ENCODE measurements around the gene DICER1.
"Not testable (repeated sequence)": the region's sequence is repeated elsewhere in the genome, so short reads cannot be mapped to it uniquely, and the experiment has no call there.

DICER1 gene

DNA sequence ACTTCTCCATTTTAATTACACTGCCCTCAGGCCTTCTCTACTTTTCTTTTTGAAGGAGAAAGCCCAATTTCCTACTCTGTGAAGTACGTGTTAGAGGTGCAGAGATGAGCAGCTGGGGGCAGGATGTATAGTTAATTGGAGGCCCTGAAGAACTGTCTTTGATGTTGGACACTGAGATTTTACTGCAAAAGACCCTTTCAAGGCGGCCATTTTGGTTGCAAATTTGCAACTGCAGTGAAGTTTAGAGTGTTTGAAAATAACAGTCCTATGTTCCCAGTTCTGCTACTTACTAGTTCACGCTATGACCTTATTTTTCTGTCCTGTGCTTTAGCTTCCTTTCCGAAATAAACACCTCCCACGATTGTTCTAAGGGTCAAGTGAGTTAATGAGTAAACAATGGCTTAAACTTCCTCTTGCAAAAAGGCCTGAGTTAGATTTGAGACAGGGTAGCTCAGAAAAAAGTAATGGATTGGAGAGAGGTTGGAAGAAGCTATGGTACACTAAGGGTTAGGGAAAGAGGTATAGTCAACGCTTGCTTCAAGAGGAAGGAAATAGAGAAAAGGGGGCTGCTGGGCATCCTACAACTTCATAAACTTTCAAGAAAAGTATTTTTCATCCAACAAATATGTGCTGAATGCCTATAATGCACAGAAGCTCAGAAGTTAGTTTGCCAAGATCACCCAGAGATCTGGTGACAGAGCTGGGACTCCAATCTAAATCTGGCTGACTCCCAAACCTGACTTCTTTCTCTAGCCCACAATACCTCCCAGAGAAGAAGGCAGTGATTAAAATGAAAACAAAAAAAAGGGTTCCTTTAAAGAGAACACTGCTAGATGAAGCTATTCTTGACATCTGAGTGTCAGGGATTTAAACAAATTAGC lies 26.4 kb upstream of the DICER1 start:
- DNase-seq, result no peak

DNA sequence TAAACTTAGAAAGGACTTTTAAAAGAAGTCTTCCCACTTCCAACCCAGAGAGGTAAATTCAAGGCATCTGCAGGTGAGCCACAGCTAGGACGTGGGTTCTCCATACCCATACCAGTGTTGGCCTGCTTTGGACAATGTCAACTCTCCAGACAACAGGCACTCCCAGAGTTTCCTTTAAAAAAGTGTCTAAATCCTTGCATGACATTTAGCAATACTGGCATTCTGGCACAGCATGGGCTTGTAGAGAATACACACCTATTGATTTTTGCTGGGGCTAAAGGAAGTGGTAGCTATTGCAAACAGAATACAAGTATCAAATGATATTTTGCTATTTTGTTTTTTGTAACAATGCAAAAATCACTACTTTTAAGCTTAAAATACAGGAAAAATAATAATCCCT lies 25.8 kb upstream of the DICER1 start:
- no peak for DNase-seq

DNA sequence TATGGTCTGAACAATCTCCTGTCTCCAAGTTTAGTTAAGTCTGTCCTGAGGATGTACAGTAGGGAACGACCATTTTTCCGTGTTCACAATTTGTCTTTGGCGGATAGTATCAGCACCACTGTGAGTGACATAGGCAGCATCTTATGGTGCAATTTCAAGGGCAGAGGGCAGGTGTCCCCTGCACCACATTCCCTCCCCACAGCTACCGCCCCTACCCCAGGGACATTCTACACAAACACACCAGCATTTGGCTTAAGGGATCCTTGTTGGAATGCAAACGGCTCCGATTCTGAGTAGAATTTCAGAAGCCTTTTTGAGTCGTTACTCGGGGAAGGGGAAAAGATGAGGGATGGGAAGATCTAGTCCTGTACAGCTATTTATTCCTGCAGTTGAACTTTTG lies 25.1 kb upstream of the DICER1 start:
- DNase-seq, result no peak

DNA sequence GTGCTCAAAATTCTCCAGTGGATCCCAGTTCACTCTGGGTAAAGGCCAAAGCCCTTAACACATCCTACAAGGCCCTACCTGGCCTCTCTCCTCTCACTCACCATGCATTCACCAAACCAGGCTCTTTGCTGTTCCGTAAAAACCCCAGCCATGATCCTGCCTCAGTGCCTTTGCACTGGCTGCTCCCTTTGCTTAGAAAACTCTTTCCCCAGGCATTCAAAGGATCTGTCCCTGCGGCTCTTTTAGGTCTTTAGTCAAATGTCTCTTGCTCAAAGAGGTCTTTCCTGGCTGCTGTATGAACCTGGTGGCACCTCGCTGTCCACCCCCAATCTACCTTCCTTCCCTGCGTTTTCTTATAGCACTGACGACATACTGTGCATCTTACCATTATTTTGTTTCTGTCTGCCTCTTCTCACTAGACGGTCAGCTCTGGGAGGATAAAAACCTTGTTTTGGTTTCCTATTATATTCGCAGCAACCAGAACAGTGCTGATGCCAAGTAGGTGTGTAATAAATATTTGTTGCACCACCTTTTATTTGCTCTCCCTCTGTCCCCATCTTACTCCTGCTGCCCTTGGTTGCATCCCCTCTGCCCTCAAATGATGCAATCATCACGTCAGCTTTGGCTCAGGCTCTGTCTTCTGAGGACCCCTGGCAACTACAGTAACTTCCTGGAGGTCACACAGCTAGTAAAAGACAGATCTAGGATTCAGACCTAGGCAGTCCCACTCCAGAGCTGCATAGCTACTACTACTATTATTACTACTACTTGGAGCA lies 23.8 kb upstream of the DICER1 start:
- DNase-seq, result no peak

DNA sequence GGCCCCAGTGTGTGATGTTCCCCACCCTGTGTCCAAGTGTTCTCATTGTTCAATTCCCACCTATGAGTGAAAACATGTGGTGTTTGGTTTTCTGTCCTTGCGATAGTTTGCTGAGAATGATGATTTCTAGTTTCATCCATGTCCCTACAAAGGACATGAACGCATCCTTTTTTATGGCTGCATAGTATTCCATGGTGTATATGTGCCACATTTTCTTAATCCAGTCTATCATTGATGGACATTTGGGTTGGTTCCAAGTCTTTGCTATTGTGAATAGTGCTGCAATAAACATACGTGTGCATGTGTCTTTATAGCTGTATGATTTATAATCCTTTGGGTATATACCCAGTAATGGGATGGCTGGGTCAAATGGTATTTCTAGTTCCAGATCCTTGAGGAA lies 18.3 kb upstream of the DICER1 start:
- DNase-seq, result not testable (repeated sequence)

DNA sequence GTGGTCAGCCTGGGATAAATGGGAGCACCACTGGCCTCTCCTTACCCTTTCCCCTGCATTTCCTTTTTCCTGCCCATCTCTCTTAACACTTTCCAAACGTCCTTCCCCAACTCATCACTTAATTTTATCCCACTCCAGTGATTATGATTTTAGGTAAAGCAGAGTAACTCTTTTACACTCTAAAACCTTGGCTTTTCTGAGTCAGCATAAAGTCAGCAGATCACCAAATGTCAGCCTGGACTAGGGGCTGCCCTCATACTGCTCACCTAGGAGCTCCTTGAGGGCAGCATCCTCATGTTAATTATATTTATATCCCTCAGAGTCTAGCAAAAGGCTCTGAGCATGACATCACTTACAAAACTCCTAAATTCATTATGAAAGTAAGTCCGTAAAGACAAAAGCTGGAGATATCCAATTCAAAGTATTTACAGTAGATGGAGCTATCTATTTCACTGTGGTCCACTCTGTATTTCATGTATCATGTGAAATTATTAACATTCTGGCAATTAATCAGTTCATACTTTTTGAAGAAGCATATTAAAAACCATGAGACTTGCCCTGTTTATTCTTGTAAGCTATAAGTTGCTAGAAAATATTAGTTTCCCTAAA lies 17.0 kb upstream of the DICER1 start:
- no peak for DNase-seq

DNA sequence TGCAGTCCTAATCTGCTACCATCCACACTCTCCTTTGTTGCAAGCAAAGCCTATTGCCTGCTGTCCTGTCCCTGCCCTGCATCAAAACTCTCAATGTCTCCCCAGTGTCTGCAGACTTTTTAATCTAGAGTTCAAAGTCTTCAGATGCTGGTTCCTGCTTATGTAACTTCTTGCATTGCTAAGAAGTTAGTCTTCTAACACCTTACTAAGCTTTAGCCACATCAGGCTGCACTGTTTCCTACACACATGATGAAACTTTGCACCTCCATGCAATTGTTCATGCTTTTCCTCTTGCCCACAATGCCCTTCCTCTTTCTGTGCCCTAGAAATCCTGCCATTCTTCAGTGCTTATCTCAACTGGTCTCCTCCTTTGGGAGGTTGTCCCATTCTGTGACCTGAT lies 16.2 kb upstream of the DICER1 start:
- DNase-seq, result no peak

DNA sequence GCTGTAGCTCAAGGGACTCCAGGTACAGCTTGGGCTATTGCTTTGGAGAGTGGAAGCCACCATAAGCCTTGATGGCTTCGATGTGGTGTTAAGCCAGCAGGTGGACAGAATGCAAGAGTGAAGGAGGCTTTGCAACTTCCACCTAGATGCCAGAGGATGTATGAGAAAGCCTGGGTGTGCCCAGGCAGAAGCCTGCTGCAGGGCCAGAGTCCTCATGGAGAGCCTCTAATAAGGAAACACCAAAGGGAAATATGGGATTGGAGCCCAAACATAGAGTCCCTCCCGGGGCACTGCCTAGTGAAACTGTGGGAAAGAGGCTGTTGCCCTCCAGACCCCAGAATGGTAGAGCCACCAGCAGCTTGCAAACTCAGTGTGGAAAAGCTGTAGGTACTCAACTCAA lies 9.8 kb upstream of the DICER1 start:
- no peak for DNase-seq

DNA sequence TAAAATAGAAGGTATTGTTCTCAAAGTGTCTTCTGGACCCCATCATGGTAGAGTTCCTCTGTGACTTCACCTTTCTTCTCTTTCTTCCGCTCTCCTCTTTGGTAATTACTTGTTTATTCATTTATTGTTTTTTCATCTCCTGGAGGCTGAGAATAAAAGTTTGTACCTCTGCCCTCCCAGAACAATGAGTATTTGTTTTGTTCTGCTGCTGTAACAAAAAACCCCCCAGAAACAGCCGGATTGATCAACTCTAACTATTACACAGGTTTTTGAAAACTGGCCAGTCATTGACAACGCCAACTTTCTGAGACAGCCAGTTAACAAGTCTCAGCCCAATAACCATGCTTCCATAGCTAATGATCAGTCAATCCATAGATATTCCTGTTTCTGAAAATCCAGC lies 8.2 kb upstream of the DICER1 start:
- DNase-seq, result no peak

DNA sequence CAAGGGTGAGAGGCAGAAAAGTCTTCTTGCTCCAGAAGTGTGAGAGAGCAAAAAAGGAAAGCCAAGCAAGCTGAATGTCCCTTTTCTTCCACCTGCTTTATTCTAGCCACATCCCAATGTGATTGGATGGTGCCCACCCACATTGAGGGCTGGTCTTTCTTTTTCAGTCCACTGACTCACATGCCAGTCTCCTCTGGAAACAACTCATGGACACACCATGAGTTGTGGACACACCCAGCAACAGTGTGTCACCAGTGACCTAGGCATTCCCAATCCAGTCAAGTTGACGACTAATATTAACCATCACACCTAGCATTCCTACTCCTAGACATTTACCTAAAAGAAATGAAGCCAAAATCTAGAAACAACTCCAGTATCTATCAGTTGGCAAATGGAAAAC lies 7.2 kb upstream of the DICER1 start:
- DNase-seq, result no peak

DNA sequence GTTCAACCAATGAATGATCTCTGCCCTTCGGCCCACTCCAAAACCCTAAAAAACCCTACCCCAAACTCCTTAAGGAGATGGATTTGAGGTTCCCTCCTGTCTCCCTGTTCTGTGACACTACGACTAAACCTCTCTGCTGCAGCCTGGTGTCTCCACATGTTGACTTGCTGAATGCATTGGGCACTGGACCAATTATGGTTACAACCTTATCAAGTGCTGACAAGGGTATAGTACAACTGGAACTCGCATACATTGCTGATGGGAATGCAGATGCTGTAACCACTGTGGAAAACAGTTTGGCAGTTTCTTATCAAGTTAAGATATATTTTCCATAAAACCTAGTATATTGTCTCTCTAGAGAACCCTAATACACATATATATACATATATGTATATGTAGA lies 6.3 kb upstream of the DICER1 start:
- DNase-seq, result no peak

DNA sequence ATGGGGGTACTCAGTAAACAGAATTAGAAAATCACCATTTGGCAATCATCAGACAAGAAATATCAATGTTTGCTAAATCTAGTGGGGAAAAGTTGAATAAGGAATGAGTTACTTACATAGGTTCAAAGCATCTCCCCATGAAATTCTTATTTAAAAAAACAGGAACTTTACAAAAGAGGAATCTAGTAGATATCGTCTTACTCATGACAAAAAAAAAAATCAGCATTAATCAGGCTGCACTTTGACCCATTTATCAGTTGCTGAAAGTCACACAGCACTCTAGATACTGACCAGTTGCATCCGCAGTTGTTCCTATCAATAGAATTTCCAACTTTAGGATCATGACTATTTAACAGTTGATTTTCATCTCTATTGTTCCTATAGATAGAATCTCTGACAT lies 5.8 kb upstream of the DICER1 start:
- DNase-seq, result no peak

DNA sequence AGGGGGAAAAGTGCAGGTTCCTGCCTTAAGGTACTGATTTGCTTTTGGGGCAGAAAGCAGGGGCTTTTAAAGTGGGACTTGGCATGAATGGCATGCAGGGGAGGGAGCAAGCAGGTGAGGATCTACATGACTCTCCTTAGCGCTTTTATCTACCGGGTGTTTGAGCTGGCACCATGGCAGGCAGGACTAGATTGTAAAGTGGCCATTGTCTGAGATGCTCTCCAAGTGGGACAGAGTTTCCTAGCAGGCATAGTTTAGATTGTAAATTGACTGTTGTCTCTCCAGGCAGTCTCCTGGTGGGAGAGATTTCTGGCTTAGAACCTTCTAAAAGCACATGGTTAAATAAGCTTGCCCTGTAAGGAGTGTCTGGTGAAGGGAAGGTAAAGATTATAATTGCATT lies 5.3 kb upstream of the DICER1 start:
- no peak for DNase-seq

DNA sequence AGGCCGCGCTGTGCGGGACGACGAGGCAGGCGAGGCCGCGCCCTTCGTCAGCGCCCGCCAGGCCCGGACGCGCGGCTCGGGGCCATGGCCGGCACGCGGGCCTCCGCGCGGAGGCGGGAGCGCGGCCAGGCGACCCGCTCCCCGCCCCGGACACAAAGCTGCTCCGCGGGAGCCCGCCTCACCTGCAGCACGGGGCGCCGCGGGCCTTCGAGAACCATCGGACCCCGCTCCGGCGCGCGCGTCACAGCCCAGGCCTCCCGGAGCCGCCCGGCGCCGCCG lies 342 bp downstream of the DICER1 start:
- DNase-seq, result peak; percentile 48

DNA sequence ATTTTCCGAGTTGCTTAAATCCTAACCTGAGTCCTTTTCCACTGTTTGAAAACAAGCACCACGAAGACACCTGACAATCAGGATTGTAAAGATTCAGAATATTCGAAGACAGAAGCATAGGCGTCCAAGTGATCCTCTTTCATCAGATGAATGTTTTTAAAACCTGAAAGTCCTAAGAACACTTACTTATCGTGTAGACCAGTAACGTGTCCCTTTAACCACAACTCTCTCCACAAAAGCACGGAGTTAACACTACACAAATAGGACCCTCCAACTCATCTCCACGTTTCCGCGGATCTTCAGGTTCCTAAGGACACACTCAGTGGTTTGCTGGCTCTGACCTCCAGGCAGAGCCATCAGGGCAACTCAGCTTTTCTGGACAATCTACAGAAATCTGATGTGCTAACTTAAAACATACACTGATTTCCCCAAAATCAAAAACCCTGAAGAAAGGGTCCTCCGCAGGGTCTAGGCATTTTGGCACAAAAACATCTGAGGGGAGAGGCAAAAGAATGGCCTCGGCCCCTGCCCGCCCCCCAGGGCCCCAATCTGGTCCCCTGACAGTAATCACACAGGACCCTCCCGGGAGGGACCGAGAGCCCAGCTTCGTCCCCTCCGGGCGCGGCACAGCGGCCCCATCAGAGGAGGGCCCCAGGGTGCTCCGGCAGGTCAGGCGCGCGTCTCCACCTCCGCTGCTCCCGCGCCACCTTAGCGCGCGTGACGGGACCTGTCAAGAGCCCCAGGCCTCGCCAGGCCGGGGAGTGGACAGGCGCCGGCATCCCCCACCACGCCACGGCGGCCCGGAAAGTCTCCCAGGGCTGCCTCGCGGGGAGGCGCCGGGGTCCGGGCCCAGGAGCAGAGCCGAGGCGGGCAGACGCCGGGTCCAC lies 925 bp downstream of the DICER1 start:
- DNase-seq, result no peak

DNA sequence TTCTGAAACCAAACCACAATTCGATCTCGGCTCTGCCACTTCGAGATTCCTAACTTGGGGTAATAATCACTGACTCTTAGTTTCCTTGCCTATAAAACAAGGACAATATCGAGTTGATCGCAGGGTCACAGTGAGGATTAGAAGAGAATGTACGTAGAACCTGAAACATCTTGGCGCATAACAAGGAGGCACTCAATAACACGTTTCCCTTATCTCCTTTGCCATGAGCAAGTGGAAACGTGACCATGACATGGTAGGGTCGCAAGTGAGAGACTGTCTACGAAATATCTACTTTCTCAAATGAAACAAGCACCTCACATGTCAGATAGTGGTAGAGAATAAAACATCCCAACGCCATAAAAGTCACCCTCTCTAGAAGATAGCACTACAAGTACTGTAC lies 2.3 kb downstream of the DICER1 start:
- no peak for DNase-seq

DNA sequence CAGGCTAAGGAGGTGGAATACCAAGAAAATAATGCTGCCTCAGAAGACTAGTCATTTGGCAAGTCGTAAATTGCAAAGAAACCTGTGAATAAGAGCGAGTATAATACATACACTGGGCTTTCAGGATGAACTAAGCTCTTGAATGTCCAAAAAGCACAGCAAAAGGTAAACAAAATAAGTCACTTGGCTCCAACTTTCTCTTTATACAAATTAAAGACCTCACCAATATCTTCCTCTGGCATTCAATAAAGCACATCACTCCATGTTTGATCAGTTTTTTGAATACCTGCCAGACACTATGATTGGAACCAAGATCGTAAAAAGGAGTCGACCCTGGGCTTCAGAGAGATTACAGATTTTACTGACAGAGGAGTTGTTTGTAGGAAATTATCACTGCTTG lies 3.5 kb downstream of the DICER1 start:
- DNase-seq, result no peak

DNA sequence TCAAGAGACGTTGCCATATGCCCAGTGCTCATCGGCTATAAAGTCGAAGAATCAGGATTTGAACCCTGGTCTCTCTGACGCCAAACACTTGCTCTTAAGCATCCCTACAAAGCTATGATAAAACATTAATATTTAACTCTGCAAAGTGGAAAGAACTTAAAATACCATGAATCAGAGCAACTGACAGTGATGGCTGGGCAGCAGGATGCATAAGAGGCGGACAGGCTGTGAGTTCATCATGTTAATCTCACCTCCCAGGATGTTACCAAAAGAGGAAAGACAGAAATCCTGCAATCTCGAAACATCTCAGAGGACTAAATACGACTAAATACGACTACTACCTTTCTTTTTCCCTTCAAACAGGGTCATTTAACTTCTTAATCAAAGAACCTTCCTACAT lies 5.8 kb downstream of the DICER1 start:
- DNase-seq, result no peak

DNA sequence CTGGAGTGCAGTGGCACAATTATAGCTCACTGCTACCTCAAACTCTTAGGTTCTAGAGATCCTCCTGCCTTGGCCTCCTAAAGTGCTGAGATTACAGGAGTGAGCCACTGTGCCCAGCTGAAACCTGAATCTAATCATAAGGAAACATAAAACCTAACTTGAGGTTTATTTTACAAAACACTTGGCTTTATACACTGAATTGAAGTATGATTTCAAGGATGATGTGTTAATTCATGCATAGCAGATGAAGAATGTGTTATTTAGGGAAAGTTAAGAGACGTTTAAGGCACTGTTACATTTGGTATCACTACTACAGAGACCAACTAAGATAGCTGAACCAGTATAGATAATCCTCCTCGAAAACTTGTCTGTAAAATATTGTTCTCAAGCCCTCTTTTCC lies 6.4 kb downstream of the DICER1 start:
- DNase-seq, result no peak

DNA sequence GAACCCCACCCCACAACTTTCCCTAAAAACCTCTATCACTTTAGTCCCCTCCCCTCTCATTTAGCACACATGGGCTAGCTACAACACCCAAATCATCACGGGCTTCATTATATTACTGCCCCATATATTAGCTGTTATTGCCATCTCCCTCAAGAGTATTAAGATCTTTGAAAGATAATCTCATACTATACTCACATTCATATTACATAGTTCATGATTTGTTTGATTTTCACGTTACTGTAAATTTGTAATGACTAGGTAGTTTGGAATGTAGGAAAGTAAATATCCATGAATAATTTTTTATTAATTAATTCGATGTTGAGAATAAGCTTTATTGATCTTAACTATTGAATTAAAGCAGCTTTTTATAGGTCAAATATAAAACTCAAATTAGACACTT lies 7.9 kb downstream of the DICER1 start:
- DNase-seq, result no peak

DNA sequence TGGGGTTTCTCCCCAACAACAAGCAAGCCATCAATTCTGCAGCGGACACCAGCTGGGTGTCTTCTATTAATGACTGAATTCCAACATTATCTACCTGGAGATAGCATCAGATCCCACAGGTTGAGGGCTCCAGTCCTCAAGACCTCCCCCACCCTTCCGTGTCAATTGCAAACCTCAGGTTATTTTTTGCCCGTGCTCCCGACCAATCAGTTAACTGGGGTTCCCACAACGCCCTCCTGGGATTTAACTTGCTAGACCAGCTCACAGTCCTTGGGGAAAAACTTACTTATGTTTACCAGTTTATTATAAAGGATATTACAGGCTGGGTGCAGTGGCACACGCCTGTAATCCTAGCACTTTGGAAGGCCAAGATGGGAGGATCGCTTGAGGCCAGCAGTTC lies 9.7 kb downstream of the DICER1 start:
- no peak for DNase-seq

DNA sequence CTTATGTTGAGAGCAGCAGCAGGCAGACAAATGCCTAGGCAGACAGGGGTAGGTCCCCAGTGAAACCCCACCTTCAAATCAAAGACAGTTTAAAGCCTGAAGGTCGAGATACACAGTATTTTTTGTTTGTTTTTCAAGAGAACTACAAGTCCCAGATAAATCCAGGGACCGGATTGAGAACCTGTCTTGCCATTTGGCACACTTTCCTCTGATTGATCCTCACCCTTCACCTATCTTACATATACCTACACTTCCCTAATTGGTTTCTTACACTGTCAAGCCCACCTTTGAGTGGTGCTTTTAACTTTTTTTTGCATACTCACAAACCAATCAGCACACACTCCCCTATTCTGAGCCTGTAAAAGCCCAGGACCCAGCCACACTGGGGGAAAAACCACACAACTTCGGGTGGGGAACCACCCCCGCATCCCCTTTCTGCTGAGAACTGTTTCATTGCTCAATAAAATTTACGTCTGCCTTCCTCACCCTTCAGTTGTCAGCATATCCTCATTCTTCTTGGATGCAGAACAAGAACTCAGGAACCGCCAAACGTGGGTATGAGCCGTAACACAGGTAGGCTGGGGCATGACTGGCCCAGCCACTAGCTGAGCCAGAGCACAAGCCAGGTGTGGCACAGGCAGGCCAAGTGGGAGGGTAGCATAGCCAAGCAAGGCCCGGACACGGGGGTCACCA lies 11.1 kb downstream of the DICER1 start:
- DNase-seq, result no peak

DNA sequence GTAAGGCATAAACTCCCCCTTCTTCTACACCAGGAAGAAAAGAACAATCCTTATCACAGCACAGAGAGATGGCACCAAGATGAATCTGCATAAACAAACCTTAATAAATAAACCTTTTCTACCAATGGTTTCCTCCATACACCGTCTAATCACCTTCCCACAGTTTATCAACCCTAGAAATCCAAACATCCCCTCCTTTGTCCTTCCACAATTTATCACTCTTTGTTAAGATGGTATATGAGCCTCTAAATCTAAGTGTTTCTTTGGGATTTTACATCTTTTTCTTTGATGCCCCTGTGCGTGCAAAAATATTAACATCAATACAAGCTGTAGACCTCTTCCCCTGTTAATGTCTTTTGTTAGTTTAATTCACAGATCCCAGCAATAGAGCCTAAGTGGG lies 12.5 kb downstream of the DICER1 start:
- DNase-seq, result no peak
